ENCODE results near the gene MPRIP. TPM values are rescaled to one million over a fixed set of nuclear protein-coding genes. Genes with fewer than 3 reads are reported as not detected.

The MPRIP gene
- total RNA-seq, 1 donor from 2014 or later: 345 TPM

DNA sequence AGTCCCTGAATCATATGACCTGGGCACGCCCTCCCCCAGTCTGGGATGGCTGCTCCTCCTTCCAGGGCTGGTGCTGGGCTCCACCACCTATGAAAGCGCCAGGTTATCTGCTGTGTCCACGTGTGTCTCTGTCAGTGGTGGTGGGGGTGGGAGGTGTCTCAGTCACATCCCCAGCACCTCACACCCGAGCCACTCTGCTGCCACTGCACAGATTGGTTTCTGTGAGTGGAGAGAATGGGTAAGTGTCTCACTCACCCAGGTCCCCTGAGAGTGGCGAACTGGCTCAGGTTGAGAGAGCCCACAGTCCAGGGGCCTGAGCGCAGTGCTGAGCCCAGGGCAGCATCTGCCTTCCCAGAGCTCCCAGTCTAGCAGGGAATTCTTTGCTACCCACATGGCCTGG, 84.9 kb downstream of the MPRIP start:
- H3K4me1 Mint-ChIP-seq (ENCODE audit: low read depth): peaks cover 33% of the 10 kb centered on the region
- no peaks in the 10 kb centered on the region for H3K27me3 Mint-ChIP-seq (ENCODE audit: low read depth)
- no peaks in the 10 kb centered on the region for H3K9me3 Mint-ChIP-seq (ENCODE audit: low read depth)
- H3K27ac Mint-ChIP-seq (ENCODE audit: unreplicated experiment): no peak overlapping the region
- H3K4me3 Mint-ChIP-seq (ENCODE audit: unreplicated experiment): no peak overlapping the region
- TF ChIP-seq, protein P1, sequence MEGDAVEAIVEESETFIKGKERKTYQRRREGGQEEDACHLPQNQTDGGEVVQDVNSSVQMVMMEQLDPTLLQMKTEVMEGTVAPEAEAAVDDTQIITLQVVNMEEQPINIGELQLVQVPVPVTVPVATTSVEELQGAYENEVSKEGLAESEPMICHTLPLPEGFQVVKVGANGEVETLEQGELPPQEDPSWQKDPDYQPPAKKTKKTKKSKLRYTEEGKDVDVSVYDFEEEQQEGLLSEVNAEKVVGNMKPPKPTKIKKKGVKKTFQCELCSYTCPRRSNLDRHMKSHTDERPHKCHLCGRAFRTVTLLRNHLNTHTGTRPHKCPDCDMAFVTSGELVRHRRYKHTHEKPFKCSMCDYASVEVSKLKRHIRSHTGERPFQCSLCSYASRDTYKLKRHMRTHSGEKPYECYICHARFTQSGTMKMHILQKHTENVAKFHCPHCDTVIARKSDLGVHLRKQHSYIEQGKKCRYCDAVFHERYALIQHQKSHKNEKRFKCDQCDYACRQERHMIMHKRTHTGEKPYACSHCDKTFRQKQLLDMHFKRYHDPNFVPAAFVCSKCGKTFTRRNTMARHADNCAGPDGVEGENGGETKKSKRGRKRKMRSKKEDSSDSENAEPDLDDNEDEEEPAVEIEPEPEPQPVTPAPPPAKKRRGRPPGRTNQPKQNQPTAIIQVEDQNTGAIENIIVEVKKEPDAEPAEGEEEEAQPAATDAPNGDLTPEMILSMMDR (IDR thresholded peaks at IDR 0.05): no peak
- DNase-seq (ENCODE audit: low spot score): peak; percentile 68
- H3K36me3 Mint-ChIP-seq (ENCODE audit: low read depth): peaks cover 5% of the 10 kb centered on the region

DNA sequence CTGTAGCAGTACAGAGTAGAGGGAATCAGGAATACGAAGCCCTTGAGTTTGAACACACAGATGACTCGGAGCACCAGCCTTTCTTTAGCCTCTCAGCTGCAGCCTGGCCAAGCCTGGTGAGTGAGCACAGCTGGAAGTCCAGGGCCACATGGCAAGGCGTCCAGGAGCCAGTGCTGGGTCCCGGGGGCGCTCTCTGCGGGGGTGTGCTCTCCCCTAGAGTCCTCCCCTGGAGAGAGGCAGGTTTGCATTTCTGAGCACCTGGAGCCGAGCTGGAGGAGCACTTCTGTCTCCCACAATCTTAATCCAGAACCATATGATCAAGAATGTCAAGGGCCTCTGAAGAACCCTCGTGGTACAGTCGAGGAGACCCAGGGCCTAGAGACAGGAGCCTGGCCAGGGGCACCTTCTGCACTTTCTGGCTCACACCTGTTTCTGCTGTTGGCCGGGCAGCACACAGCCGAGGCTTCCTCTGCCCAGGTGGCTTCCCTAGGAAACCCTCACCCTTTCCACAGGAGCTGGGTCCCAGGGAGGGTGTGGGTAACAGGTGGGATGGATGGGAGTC, 85.6 kb downstream of the MPRIP start:
- peaks cover 30% of the 10 kb centered on the region for H3K4me1 Mint-ChIP-seq (ENCODE audit: low read depth)
- peak; percentile 69 for DNase-seq (ENCODE audit: low spot score)
- no peak overlapping the region for H3K27ac Mint-ChIP-seq (ENCODE audit: unreplicated experiment)
- no peaks in the 10 kb centered on the region for H3K9me3 Mint-ChIP-seq (ENCODE audit: low read depth)
- H3K27me3 Mint-ChIP-seq (ENCODE audit: low read depth): no peaks in the 10 kb centered on the region
- no peak overlapping the region for H3K4me3 Mint-ChIP-seq (ENCODE audit: unreplicated experiment)
- TF ChIP-seq, protein P1 (IDR thresholded peaks at IDR 0.05): no peak
- peaks cover 5% of the 10 kb centered on the region for H3K36me3 Mint-ChIP-seq (ENCODE audit: low read depth)

DNA sequence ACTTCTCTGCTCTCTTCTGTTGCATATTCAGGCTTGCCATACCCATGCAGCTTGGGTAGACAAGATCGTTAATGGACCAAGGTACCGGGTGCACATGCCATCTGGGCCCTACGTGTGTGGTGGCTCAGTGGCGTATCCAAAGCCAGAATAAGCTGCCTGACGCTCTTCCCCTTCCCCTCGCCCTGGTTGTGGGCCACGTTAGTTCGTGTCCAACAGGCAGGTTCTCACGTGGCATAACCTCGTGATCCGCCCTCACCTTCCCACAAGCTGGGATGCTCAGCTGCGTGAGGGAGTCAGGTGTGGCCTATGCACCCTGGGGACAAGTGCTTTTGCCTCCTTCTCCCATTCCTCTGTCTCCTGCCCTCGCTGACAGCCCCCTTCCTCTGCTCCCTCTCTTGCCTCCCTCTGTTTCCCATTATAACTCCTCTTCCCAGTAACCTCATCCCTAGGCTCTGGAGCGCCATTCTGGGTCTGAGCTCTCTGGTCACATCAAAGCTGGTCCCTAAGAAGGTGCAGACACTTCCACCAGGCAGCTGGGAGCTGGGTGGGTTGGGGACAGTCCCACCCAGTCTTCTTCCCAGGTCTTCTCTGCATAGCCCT, 86.3 kb downstream of the MPRIP start:
- TF ChIP-seq, protein P1 (IDR thresholded peaks at IDR 0.05): no peak
- Mint-ChIP-seq H3K9me3 (ENCODE audit: low read depth) (no peaks in the 10 kb centered on the region), H3K27me3 (ENCODE audit: low read depth) (no peaks in the 10 kb centered on the region), H3K4me3 (ENCODE audit: unreplicated experiment) (no peak overlapping the region), H3K36me3 (ENCODE audit: low read depth) (peaks cover 6% of the 10 kb centered on the region), H3K4me1 (ENCODE audit: low read depth) (peaks cover 27% of the 10 kb centered on the region), H3K27ac (ENCODE audit: unreplicated experiment) (no peak overlapping the region)
- peak; percentile 77 for DNase-seq (ENCODE audit: low spot score)

DNA sequence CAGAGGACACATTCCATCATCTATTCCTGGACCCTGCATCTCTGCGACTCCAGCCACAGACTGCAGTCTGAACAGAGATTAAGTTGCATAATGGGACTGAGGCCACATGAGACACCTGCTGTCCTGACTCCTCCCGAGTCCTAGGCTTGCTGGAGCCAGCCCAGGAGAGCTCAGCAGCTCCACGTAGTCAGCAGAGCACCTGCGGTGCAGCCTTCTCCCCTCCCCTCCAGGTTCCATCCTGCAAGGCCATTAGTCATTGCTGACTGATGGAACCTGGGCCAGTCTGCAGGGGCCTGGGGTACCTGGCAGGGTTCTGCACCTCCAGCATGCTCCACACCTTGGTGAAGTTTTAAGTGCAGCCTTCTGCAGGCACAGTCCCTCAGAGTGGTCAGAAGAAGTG, 87.2 kb downstream of the MPRIP start:
- Mint-ChIP-seq H3K27ac (ENCODE audit: unreplicated experiment) (peak overlapping the region; percentile 6), H3K4me1 (ENCODE audit: low read depth) (peaks cover 25% of the 10 kb centered on the region), H3K4me3 (ENCODE audit: unreplicated experiment) (no peak overlapping the region), H3K9me3 (ENCODE audit: low read depth) (no peaks in the 10 kb centered on the region), H3K36me3 (ENCODE audit: low read depth) (peaks cover 8% of the 10 kb centered on the region), H3K27me3 (ENCODE audit: low read depth) (no peaks in the 10 kb centered on the region)
- TF ChIP-seq, protein P1 (IDR thresholded peaks at IDR 0.05): no peak
- peak; percentile 58 for DNase-seq (ENCODE audit: low spot score)

DNA sequence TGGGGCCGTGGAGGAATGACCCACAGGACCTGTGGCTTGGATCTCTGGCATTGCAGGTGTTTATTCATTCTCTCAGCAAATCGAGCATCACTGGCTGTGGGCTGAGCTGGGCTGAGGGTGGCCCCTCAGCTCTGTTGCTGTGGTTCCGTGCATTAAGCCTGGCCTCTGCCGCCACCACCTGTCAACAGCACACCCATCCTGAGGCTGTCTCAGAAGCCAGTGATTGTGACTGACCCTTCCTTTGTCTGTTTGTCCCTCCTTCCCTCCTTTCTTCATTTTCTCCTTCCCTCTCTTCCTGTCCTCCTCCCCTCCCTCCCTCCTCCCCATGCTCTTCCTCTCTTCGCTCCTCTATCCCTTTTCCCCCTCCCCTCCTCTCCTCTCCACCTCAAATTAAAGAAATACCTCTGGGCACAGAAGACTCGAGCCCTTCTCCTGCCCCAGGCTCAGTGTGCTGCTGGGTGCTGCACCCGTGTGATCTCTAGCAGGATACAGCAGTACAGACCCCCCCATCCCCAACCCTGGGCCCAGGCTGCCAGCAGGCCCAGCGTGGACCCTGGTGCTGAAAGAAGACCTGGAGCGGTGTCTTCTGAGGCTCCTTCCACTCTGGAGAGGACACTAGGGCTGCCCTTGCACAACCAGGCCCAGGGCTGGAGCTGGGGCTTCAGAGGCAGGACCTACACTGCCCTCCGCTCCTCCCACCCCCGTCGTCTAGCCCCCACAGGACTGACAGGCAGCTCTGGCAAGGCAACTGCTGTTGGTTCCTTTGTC, 88.0 kb downstream of the MPRIP start:
- peak; percentile 51 for DNase-seq (ENCODE audit: low spot score)
- Mint-ChIP-seq H3K4me1 (ENCODE audit: low read depth) (peaks cover 22% of the 10 kb centered on the region), H3K27me3 (ENCODE audit: low read depth) (no peaks in the 10 kb centered on the region), H3K9me3 (ENCODE audit: low read depth) (no peaks in the 10 kb centered on the region), H3K27ac (ENCODE audit: unreplicated experiment) (no peak overlapping the region), H3K36me3 (ENCODE audit: low read depth) (peaks cover 9% of the 10 kb centered on the region), H3K4me3 (ENCODE audit: unreplicated experiment) (no peak overlapping the region)
- TF ChIP-seq, protein P1 (IDR thresholded peaks at IDR 0.05): no peak

All from chondrocyte (in vitro differentiated cells).